ENCODE measurements around the gene ATOSB.

ATOSB gene

GRCh38 chr9:35089434-35089833 is 26.2 kb downstream of the ATOSB start:
- DNase-seq (ENCODE audit: low read depth in 1 of 2, low spot score in 1 of 2): no peak

GRCh38 chr9:35085078-35085477 is 30.6 kb downstream of the ATOSB start:
- no peak for DNase-seq (ENCODE audit: low read depth in 1 of 2, low spot score in 1 of 2)

GRCh38 chr9:35079426-35080341 is 36.0 kb downstream of the ATOSB start, which contains the start of gene FANCG:
Gene FANCG (minus strand): TSS chr9:35079942. CDS start chr9:35079524, 418 bp downstream.
- peak; percentile 66 to 72 for DNase-seq (ENCODE audit: low read depth in 1 of 2, low spot score in 1 of 2)

GRCh38 chr9:35079041-35079425 is 36.6 kb downstream of the ATOSB start:
- no peak for DNase-seq (ENCODE audit: low read depth in 1 of 2, low spot score in 1 of 2)

- no peak for DNase-seq (ENCODE audit: low read depth in 1 of 2, low spot score in 1 of 2)
Measured at GRCh38 chr9:35078066-35078465, 37.6 kb downstream of the ATOSB start.

GRCh38 chr9:35076848-35077247 is 38.8 kb downstream of the ATOSB start:
- DNase-seq (ENCODE audit: low read depth in 1 of 2, low spot score in 1 of 2): no peak

- no peak for DNase-seq (ENCODE audit: low read depth in 1 of 2, low spot score in 1 of 2)
Measured at GRCh38 chr9:35075358-35075757, 40.3 kb downstream of the ATOSB start.

GRCh38 chr9:35074791-35075190 is 40.9 kb downstream of the ATOSB start:
- DNase-seq (ENCODE audit: low read depth in 1 of 2, low spot score in 1 of 2): no peak

- no peak for DNase-seq (ENCODE audit: low read depth in 1 of 2, low spot score in 1 of 2)
Measured at GRCh38 chr9:35074141-35074540, 41.5 kb downstream of the ATOSB start.

- DNase-seq (ENCODE audit: low read depth in 1 of 2, low spot score in 1 of 2): no peak
Measured at GRCh38 chr9:35073279-35073612, 42.4 kb downstream of the ATOSB start.

- peak; percentile 90 to 93 for DNase-seq (ENCODE audit: low read depth in 1 of 2, low spot score in 1 of 2)
Measured at GRCh38 chr9:35072461-35073278, 43.0 kb downstream of the ATOSB start, which contains the start of gene VCP. Gene VCP (minus strand): TSS chr9:35072625. CDS start chr9:35072353, 272 bp downstream.

- DNase-seq (ENCODE audit: low read depth in 1 of 2, low spot score in 1 of 2): peak; percentile 48 to 59
Measured at GRCh38 chr9:35071814-35072460, 43.7 kb downstream of the ATOSB start.

- no peak for DNase-seq (ENCODE audit: low read depth in 1 of 2, low spot score in 1 of 2)
Measured at GRCh38 chr9:35070823-35071813, 44.5 kb downstream of the ATOSB start.

- no peak for DNase-seq (ENCODE audit: low read depth in 1 of 2, low spot score in 1 of 2)
Measured at GRCh38 chr9:35069020-35069419, 46.6 kb downstream of the ATOSB start.

GRCh38 chr9:35067056-35067455 is 48.6 kb downstream of the ATOSB start:
- DNase-seq (ENCODE audit: low read depth in 1 of 2, low spot score in 1 of 2): no peak

- no peak for DNase-seq (ENCODE audit: low read depth in 1 of 2, low spot score in 1 of 2)
Measured at GRCh38 chr9:35060548-35061207, 55.0 kb downstream of the ATOSB start.

- DNase-seq (ENCODE audit: low read depth in 1 of 2, low spot score in 1 of 2): no peak
Measured at GRCh38 chr9:35059438-35059837, 56.2 kb downstream of the ATOSB start.

- DNase-seq (ENCODE audit: low read depth in 1 of 2, low spot score in 1 of 2): no peak
Measured at GRCh38 chr9:35057271-35057620, 58.4 kb downstream of the ATOSB start.

GRCh38 chr9:35056571-35057270 is 58.9 kb downstream of the ATOSB start:
- no peak for DNase-seq (ENCODE audit: low read depth in 1 of 2, low spot score in 1 of 2)
